C4-2B (cell line): ENCODE results near the gene MX2.

Experiments used
- H3K27ac ChIP-seq: fragments of 450-650 bp; 2 replicates; pipeline ENCODE4 v1.5.1; 2017
- CTCF ChIP-seq: fragments of 450-650 bp; conservative IDR thresholded peaks from 2 replicates; pipeline ENCODE4 v1.5.1; 2017; ENCODE audit warnings: mild to moderate bottlenecking
- ZFX ChIP-seq: fragments of 450-650 bp; IDR thresholded peaks from 2 replicates; pipeline ENCODE4 v1.6.1; 2017

The MX2 gene

GRCh38 chr21:41374177-41374712 is 12.4 kb downstream of the MX2 start:
- no peak overlapping the region for H3K27ac ChIP-seq
- TF ChIP-seq CTCF: peak; percentile 25
- no peak for TF ChIP-seq ZFX

- TF ChIP-seq ZFX (no peak), CTCF (no peak)
- no peak overlapping the region for H3K27ac ChIP-seq
Measured at GRCh38 chr21:41374867-41375533, 13.2 kb downstream of the MX2 start.

- H3K27ac ChIP-seq: no peak overlapping the region
- TF ChIP-seq ZFX (no peak), CTCF (no peak)
Measured at GRCh38 chr21:41375875-41376274, 14.0 kb downstream of the MX2 start.

- no peak overlapping the region for H3K27ac ChIP-seq
- TF ChIP-seq ZFX: no peak
- TF ChIP-seq CTCF: no peak
Measured at GRCh38 chr21:41377715-41378114, 15.9 kb downstream of the MX2 start.

- H3K27ac ChIP-seq: no peak overlapping the region
- TF ChIP-seq ZFX: no peak
- TF ChIP-seq CTCF: no peak; the same call in 1 of the 2 replicates
Measured at GRCh38 chr21:41378849-41379248, 17.0 kb downstream of the MX2 start.

GRCh38 chr21:41379901-41380300 is 18.1 kb downstream of the MX2 start:
- TF ChIP-seq ZFX (no peak), CTCF (no peak)
- H3K27ac ChIP-seq: no peak overlapping the region

- no peak for TF ChIP-seq CTCF
- H3K27ac ChIP-seq: no peak overlapping the region
Measured at GRCh38 chr21:41381731-41382130, 19.9 kb downstream of the MX2 start.
